Colonic mucosa (tissue), 4 donors: ENCODE data around the gene MYO7B. TPM values are rescaled to one million over a fixed set of nuclear protein-coding genes. Genes with fewer than 3 reads are reported as not detected.
"Not testable (repeated sequence)": the region's sequence is repeated elsewhere in the genome, so short reads cannot be mapped to it uniquely, and the experiment has no call there.

Source experiments
- DNase-seq: peaks from one replicate; pipeline ENCODE4 v3.0.0-alpha.2; 2020
- H3K27ac ChIP-seq: fragments of 200-600 bp; one replicate; pipeline ENCODE4 v1.8.0; 2021
- H3K27me3 ChIP-seq: fragments of 200-600 bp; one replicate; pipeline ENCODE4 v1.8.0; 2021
- H3K36me3 ChIP-seq: fragments of 200-600 bp; one replicate; pipeline ENCODE4 v1.8.0; 2021
- H3K4me1 ChIP-seq: fragments of 200-600 bp; one replicate; pipeline ENCODE4 v1.8.0; 2021; ENCODE audit warnings: mild to moderate bottlenecking
- H3K4me3 ChIP-seq: fragments of 200-600 bp; one replicate; pipeline ENCODE4 v1.8.0; 2021
- H3K9ac ChIP-seq, 2 donors: one replicate each; pipeline ENCODE4 v1.7.0; 2013; ENCODE audit warnings: control low read depth in 2 of 2, low read depth in 2 of 2, low read length in 2 of 2
- H3K9me3 ChIP-seq: fragments of 200-600 bp; one replicate; pipeline ENCODE4 v1.8.0; 2021
- intact Hi-C: fragments of 100-400 bp; cut with DNase I; formaldehyde crosslinking; loops from one replicate; pipeline ENCODE4 v1.14.1; 2022
- total RNA-seq, 2 donors: library from RNA; stranded (reverse); fragmentation: NEBNext Ultra II Directional in 1 of 2; extraction: Animal tissue kit (Norgen Biotek cat#: 25700) in 1 of 2; gene quantifications; one replicate each; pipeline ENCODE4 v1.2.1, GENCODE V29; 2021
- TF ChIP-seq, protein P1 (sequence below): fragments of 200-600 bp; IDR thresholded peaks from one replicate; pipeline ENCODE4 v1.8.0; 2022; ENCODE audit warnings: antibody characterized with exemption, mild to moderate bottlenecking
- donor health status: healthy.
- donor health status: DM: no; HTN: no; CAD: no.
- donor health status: DM: no; HTN: no; CAD: no.

MYO7B gene
- total RNA-seq, 2 donors from 2014 or later = 159 to 218 TPM

- Histone ChIP-seq H3K27ac (no peak overlapping the region), H3K9ac (no peak overlapping the region), H3K4me3 (no peak overlapping the region), H3K4me1 (no peaks in the 10 kb centered on the region), H3K9me3 (no peaks in the 10 kb centered on the region), H3K36me3 (no peaks in the 10 kb centered on the region), H3K27me3 (no peaks in the 10 kb centered on the region)
- DNase-seq = no peak
- TF ChIP-seq, protein P1, sequence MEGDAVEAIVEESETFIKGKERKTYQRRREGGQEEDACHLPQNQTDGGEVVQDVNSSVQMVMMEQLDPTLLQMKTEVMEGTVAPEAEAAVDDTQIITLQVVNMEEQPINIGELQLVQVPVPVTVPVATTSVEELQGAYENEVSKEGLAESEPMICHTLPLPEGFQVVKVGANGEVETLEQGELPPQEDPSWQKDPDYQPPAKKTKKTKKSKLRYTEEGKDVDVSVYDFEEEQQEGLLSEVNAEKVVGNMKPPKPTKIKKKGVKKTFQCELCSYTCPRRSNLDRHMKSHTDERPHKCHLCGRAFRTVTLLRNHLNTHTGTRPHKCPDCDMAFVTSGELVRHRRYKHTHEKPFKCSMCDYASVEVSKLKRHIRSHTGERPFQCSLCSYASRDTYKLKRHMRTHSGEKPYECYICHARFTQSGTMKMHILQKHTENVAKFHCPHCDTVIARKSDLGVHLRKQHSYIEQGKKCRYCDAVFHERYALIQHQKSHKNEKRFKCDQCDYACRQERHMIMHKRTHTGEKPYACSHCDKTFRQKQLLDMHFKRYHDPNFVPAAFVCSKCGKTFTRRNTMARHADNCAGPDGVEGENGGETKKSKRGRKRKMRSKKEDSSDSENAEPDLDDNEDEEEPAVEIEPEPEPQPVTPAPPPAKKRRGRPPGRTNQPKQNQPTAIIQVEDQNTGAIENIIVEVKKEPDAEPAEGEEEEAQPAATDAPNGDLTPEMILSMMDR = no peak
- intact Hi-C loops = no loop called here
Measured at GRCh38 chr2:127566576-127566975, 31.1 kb downstream of the MYO7B start.

DNA sequence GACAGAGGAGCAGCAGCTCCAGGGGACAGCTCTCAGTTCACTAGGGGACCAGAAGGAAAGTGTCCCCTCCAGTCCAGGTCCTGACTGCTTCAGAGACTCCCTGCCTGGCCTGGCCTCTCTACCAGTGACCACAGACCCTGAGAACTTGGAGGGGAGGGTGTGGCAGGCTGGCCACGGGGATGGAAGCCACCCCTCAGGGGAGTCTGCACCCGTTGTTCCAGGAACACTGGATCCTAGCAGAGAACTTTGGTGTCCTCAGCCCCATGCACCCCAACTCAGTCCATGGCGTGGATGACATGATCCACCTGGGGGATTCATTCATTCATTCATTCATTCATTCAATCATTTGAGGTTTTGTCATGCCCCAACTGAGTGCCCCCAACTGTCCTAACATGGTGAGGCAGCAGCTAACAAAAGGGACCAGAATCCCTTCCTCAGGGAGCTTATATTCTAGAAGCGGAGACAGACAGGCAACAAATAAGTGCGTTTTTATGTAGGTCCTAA is 31.9 kb downstream of the MYO7B start:
- Histone ChIP-seq H3K4me1 (no peaks in the 10 kb centered on the region), H3K4me3 (no peak overlapping the region), H3K9me3 (no peaks in the 10 kb centered on the region), H3K27ac (no peak overlapping the region), H3K27me3 (no peaks in the 10 kb centered on the region), H3K9ac (no peak overlapping the region), H3K36me3 (no peaks in the 10 kb centered on the region)
- intact Hi-C loops = no loop called here
- TF ChIP-seq, protein P1 = no peak
- no peak for DNase-seq

DNA sequence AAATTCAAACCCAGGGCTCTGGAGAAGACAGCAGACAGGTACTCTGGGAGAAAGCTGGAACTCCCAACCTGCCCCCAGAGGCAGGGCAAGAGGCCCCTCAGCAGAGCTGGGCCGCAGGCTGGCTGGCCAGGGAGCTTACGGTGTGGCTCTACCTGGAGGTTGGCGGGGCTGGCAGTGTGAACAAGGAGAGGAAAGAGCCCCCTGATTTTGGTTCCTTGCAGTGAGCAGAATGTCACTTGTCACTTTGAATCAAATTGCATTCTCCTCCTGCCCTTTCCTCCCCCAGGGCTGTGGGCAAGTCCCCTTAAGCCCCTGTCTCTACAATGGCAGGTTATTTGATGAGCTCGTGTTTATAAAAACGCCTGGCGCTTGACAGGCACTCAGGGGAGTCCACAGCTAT is 32.6 kb downstream of the MYO7B start:
- H3K27ac ChIP-seq = no peak overlapping the region
- TF ChIP-seq, protein P1 = no peak
- no peaks in the 10 kb centered on the region for H3K27me3 ChIP-seq
- no peaks in the 10 kb centered on the region for H3K36me3 ChIP-seq
- H3K4me3 ChIP-seq = no peak overlapping the region
- DNase-seq = no peak
- no peaks in the 10 kb centered on the region for H3K9me3 ChIP-seq
- H3K9ac ChIP-seq = no peak overlapping the region
- intact Hi-C loops = no loop called here
- no peaks in the 10 kb centered on the region for H3K4me1 ChIP-seq

DNA sequence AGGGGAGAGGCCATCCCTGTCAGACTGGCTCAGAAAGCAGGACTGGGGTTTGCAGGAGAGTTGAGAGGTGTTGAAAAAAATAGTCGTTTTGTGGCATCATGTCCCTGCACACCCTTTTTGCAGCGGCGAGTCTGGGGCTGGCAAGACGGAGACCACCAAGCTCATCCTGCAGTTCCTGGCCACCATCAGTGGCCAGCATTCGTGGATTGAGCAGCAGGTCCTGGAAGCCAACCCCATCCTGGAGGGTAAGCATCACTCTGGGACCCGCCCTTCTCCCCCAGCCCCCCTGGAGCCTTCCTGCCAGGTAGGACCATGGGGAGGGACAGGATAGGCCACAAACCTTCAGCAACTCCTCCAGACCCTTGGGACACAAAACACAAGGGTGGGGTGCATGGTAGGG is 34.2 kb downstream of the MYO7B start:
- Histone ChIP-seq H3K9ac (no peak overlapping the region), H3K27ac (no peak overlapping the region), H3K27me3 (no peaks in the 10 kb centered on the region), H3K4me3 (no peak overlapping the region), H3K9me3 (no peaks in the 10 kb centered on the region), H3K36me3 (peaks cover under 1% of the 10 kb centered on the region), H3K4me1 (no peaks in the 10 kb centered on the region)
- TF ChIP-seq, protein P1 = no peak
- intact Hi-C loops = no loop called here
- no peak for DNase-seq

- DNase-seq = no peak
Measured at GRCh38 chr2:127570282-127571250, 35.1 kb downstream of the MYO7B start.

GRCh38 chr2:127572352-127572751 is 36.9 kb downstream of the MYO7B start:
- H3K36me3 ChIP-seq, H3K9ac ChIP-seq, H3K4me1 ChIP-seq, DNase-seq, H3K9me3 ChIP-seq, H3K4me3 ChIP-seq, H3K27ac ChIP-seq, H3K27me3 ChIP-seq, intact Hi-C loops: not testable (repeated sequence)

More at GRCh38 chr2:127570282-127571250, 35.1 kb downstream of the MYO7B start:
- Histone ChIP-seq H3K27me3 (no peaks in the 10 kb centered on the region), H3K9me3 (no peaks in the 10 kb centered on the region), H3K36me3 (peaks cover 4% of the 10 kb centered on the region), H3K4me3 (no peak overlapping the region), H3K9ac (no peak overlapping the region), H3K27ac (no peak overlapping the region), H3K4me1 (no peaks in the 10 kb centered on the region)
- TF ChIP-seq, protein P1 = no peak
- intact Hi-C loops = no loop called here
